ENCODE data around the gene SOAT1. TPM values are rescaled to one million over a fixed set of nuclear protein-coding genes. Genes with fewer than 3 reads are reported as not detected.

Gene SOAT1
- total and polyA plus RNA-seq, 2 of the 8 experiments (the other 6 are each of a cell fraction or from before 2014, with no cell fraction given): 2.7 to 4.7 TPM

Small RNA genes lying within 50 kb of the gene (small RNA-seq; reads per million reads assigned to genes)
- not detected for gene AL512326.2 (ENCODE audit: insufficient read depth)

Other genes with a start within 250 kb of the SOAT1 start
- 19.9 and 21.4 TPM in 2 replicates for gene TOR3A, start 211.7 kb upstream of the SOAT1 start, total RNA-seq (2021; fragmentation: NEBNext Ultra II Directional; extraction: Animal tissue kit (Norgen Biotek cat#: 25700))
- gene TOR3A, start 211.7 kb upstream of the SOAT1 start, polyA plus RNA-seq (2011; rRNA removed): 15.3 and 26.9 TPM in 2 replicates
- gene ABL2, start 64.1 kb upstream of the SOAT1 start, total RNA-seq (2021; fragmentation: NEBNext Ultra II Directional; extraction: Animal tissue kit (Norgen Biotek cat#: 25700)): 17.8 and 19.1 TPM in 2 replicates
- 4.0 and 4.5 TPM in 2 replicates for gene ABL2, start 64.1 kb upstream of the SOAT1 start, polyA plus RNA-seq (2011; rRNA removed)
- gene AXDND1, start 72.2 kb downstream of the SOAT1 start, total RNA-seq (2021; fragmentation: NEBNext Ultra II Directional; extraction: Animal tissue kit (Norgen Biotek cat#: 25700)): 0.38 and 0.61 TPM in 2 replicates
- gene AXDND1, start 72.2 kb downstream of the SOAT1 start, polyA plus RNA-seq (2011; rRNA removed): not detected in 2 replicates